CD14-positive monocyte (primary cell): ENCODE measurements around the gene KRT35. TPM values are rescaled to one million over a fixed set of nuclear protein-coding genes. Genes with fewer than 3 reads are reported as not detected.

Experiments used
- DNase-seq, 3 donors: peaks; one replicate each; pipeline ENCODE4 v3.0.0-alpha.2; 2011 to 2022
- H2AFZ ChIP-seq: 2 replicates; pipeline ENCODE4 v1.6.0; 2012; ENCODE audit warnings: mild to moderate bottlenecking, low read depth, low read length, inconsistent platforms; ENCODE audit not compliant: insufficient read depth, poor library complexity, severe bottlenecking
- H3K27ac ChIP-seq, 2 donors: 1 replicate in 1 of 2; 2 replicates in 1 of 2; pipeline ENCODE4 v1.5.1; 2012 to 2013; ENCODE audit warnings: low read length in 2 of 2, control low read depth in 1 of 2, inconsistent platforms in 1 of 2, low read depth in 1 of 2, mild to moderate bottlenecking in 1 of 2
- H3K27me3 ChIP-seq, 2 donors: one replicate each; pipeline versions ENCODE4 v1.6.0 to v1.6.1; 2011 to 2013; ENCODE audit warnings: low read length in 2 of 2; ENCODE audit not compliant: control insufficient read depth in 2 of 2, insufficient read depth in 2 of 2
- H3K36me3 ChIP-seq, 2 donors: replicated peaks in 1 of 2; 1 replicate in 1 of 2; 2 replicates in 1 of 2; pipeline versions ENCODE4 v1.5.1 to v1.6.1; 2012 to 2013; ENCODE audit warnings: low read length in 2 of 2, control low read depth in 1 of 2, inconsistent platforms in 1 of 2, mild to moderate bottlenecking in 1 of 2; ENCODE audit not compliant: insufficient read depth in 2 of 2, control insufficient read depth in 1 of 2
- H3K4me1 ChIP-seq, 2 donors: 1 replicate in 1 of 2; 2 replicates in 1 of 2; pipeline versions ENCODE4 v1.5.1 to v1.6.1; 2012 to 2013; ENCODE audit warnings: low read length in 2 of 2, control low read depth in 1 of 2, inconsistent platforms in 1 of 2, mild to moderate bottlenecking in 1 of 2, moderate library complexity in 1 of 2; ENCODE audit not compliant: insufficient read depth in 2 of 2, control insufficient read depth in 1 of 2
- H3K4me2 ChIP-seq: replicated peaks from 2 replicates; pipeline ENCODE3; 2012; ENCODE audit warnings: low read length, moderate library complexity, mild to moderate bottlenecking; ENCODE audit not compliant: poor library complexity, severe bottlenecking; ENCODE audit errors: extremely low read depth
- H3K4me3 ChIP-seq, 3 experiments: fragments of 200-600 bp in 1 of 3; sonication (generic) in 1 of 3; replicated peaks in 1 of 3; 1 replicate in 2 of 3; 2 replicates in 1 of 3; pipeline ENCODE4 v1.5.1; 2011 to 2013; ENCODE audit warnings: low read length in 3 of 3, mild to moderate bottlenecking in 3 of 3, control low read depth in 2 of 3, low read depth in 2 of 3, inconsistent platforms in 1 of 3, moderate library complexity in 1 of 3
- H3K79me2 ChIP-seq: 2 replicates; pipeline ENCODE4 v1.6.0; 2012; ENCODE audit warnings: mild to moderate bottlenecking, control low read depth, inconsistent platforms, low read length, moderate library complexity; ENCODE audit not compliant: insufficient read depth
- H3K9ac ChIP-seq: 2 replicates; pipeline ENCODE4 v1.6.0; 2017; ENCODE audit warnings: low read length, mild to moderate bottlenecking; ENCODE audit not compliant: insufficient read depth, poor library complexity, severe bottlenecking
- H3K9me3 ChIP-seq, 2 donors: replicated peaks in 1 of 2; 1 replicate in 1 of 2; 2 replicates in 1 of 2; pipeline versions ENCODE4 v1.5.1 to v1.6.1; 2012 to 2013; ENCODE audit warnings: low read length in 2 of 2, control low read depth in 1 of 2; ENCODE audit not compliant: control insufficient read depth in 1 of 2, insufficient read depth in 1 of 2
- H4K20me1 ChIP-seq: 2 replicates; pipeline ENCODE4 v1.6.0; 2012; ENCODE audit warnings: mild to moderate bottlenecking, low read length, control low read depth, moderate library complexity; ENCODE audit not compliant: insufficient read depth
- H3K27ac Mint-ChIP-seq, 7 donors: one replicate each; pipeline ENCODE4 v1.8.0; 2020; ENCODE audit warnings: mild to moderate bottlenecking in 7 of 7, mixed read lengths in 7 of 7, moderate library complexity in 6 of 7, inconsistent platforms in 2 of 7
- H3K27me3 Mint-ChIP-seq, 3 donors: one replicate each; pipeline ENCODE4 v1.8.0; 2021 to 2022; ENCODE audit warnings: low read depth in 3 of 3, mild to moderate bottlenecking in 3 of 3, mixed read lengths in 3 of 3, moderate library complexity in 3 of 3, inconsistent platforms in 1 of 3
- H3K36me3 Mint-ChIP-seq, 2 donors: one replicate each; pipeline ENCODE4 v1.8.0; 2020; ENCODE audit warnings: mixed read lengths in 2 of 2, inconsistent platforms in 1 of 2, mild to moderate bottlenecking in 1 of 2
- H3K4me1 Mint-ChIP-seq: one replicate; pipeline ENCODE4 v1.8.0; 2020; ENCODE audit warnings: mild to moderate bottlenecking, mixed read lengths
- H3K4me3 Mint-ChIP-seq, 2 donors: one replicate each; pipeline ENCODE4 v1.8.0; 2020; ENCODE audit warnings: mild to moderate bottlenecking in 2 of 2, mixed read lengths in 2 of 2, moderate library complexity in 1 of 2
- H3K9me3 Mint-ChIP-seq, 7 donors: one replicate each; pipeline ENCODE4 v1.8.0; 2020 to 2022; ENCODE audit warnings: mixed read lengths in 7 of 7, mild to moderate bottlenecking in 6 of 7, moderate library complexity in 6 of 7, inconsistent platforms in 2 of 7
- CTCF ChIP-seq: fragments of 200-600 bp; IDR thresholded peaks from one replicate; pipeline ENCODE4 v1.8.0; 2022; ENCODE audit warnings: antibody characterized with exemption, mild to moderate bottlenecking
- WGBS: methylation state at CpG from one replicate; pipeline ENCODE4 v1.1.5; 2013; ENCODE audit warnings: missing lambda C conversion rate; ENCODE audit not compliant: insufficient coverage; 5-methylcytosine and 5-hydroxymethylcytosine counted together
- intact Hi-C, 2 donors: fragments of 100-400 bp; cut with micrococcal nuclease; formaldehyde crosslinking; loops; one replicate each; pipeline versions ENCODE4 v1.15.0 to v1.15.1; 2023
- polyA plus RNA-seq, 3 donors: library from polyadenylated mRNA; depleted of rRNA in 1 of 3; unstranded in 2 of 3; stranded (reverse) in 1 of 3; fragments of 300-500 nt in 2 of 3; fragments of >200 nt in 1 of 3; fragmentation: Illumina TruSeq in 2 of 3; gene quantifications; 1 replicate in 2 of 3; 2 replicates in 1 of 3; pipeline ENCODE4 v1.2.3, GENCODE V29; 2012 to 2021

KRT35 gene
- polyA plus RNA-seq, 3 donors = not detected

- no peak overlapping the region for H3K27ac Mint-ChIP-seq
- intact Hi-C loops = no loop called here
Measured at GRCh38 chr17:41463746-41464145, 17.2 kb downstream of the KRT35 start.

GRCh38 chr17:41462705-41463104, 18.2 kb downstream of the KRT35 start:
- no peak overlapping the region for H3K4me3 Mint-ChIP-seq
- H3K36me3 ChIP-seq = no peaks in the 10 kb centered on the region
- H2AFZ ChIP-seq = no peak overlapping the region
- H3K27me3 ChIP-seq = no peaks in the 10 kb centered on the region
- DNase-seq = no peak
- H3K9ac ChIP-seq = no peak overlapping the region
- no peaks in the 10 kb centered on the region for H3K4me1 ChIP-seq
- H3K4me3 ChIP-seq = no peak overlapping the region
- no peaks in the 10 kb centered on the region for H3K79me2 ChIP-seq
- WGBS = 84% methylated on average over 15 of the region's 15 CpGs
- H3K9me3 ChIP-seq = no peaks in the 10 kb centered on the region
- no peaks in the 10 kb centered on the region for H3K36me3 Mint-ChIP-seq
- no peaks in the 10 kb centered on the region for H3K4me1 Mint-ChIP-seq
- intact Hi-C loops = no loop called here
- no peak overlapping the region for H3K4me2 ChIP-seq
- peak overlapping the region in 2 of 7 donors; percentile 27 to 79 for H3K27ac Mint-ChIP-seq
- TF ChIP-seq CTCF = no peak
- no peak overlapping the region for H3K27ac ChIP-seq
- no peaks in the 10 kb centered on the region for H4K20me1 ChIP-seq
- peaks cover 0 to 1% (median 0%) of the 10 kb centered on the region in 7 donors for H3K9me3 Mint-ChIP-seq
- peaks cover 3 to 11% (median 3%) of the 10 kb centered on the region in 3 donors for H3K27me3 Mint-ChIP-seq

More at GRCh38 chr17:41463746-41464145, 17.2 kb downstream of the KRT35 start:
- no peaks in the 10 kb centered on the region for H3K79me2 ChIP-seq
- H3K4me2 ChIP-seq = no peak overlapping the region
- H3K9ac ChIP-seq = no peak overlapping the region
- H3K36me3 ChIP-seq = no peaks in the 10 kb centered on the region
- DNase-seq = no peak
- TF ChIP-seq CTCF = no peak
- no peaks in the 10 kb centered on the region for H4K20me1 ChIP-seq
- Mint-ChIP-seq H3K4me3 (no peak overlapping the region), H3K27me3 (peaks cover 6 to 13% (median 10%) of the 10 kb centered on the region in 3 donors), H3K9me3 (peaks cover 0 to 5% (median 0%) of the 10 kb centered on the region in 7 donors), H3K4me1 (no peaks in the 10 kb centered on the region), H3K36me3 (no peaks in the 10 kb centered on the region)
- 100% methylated on average over 6 of the region's 8 CpGs for WGBS
- H3K27me3 ChIP-seq = peaks cover 0 to 2% of the 10 kb centered on the region in 2 donors
- H3K4me1 ChIP-seq = no peaks in the 10 kb centered on the region
- H3K27ac ChIP-seq = no peak overlapping the region
- no peak overlapping the region for H2AFZ ChIP-seq
- H3K4me3 ChIP-seq = no peak overlapping the region
- no peaks in the 10 kb centered on the region for H3K9me3 ChIP-seq
